GM19455 (cell line): ENCODE data around the gene ALG6.
A peak's percentile ranks its signal among the peaks of the same experiment; 100 is the strongest.

Experiments
- ATAC-seq: cut with Tn5 transposase; IDR thresholded peaks from one replicate; pipeline ENCODE4 v1.9.1; 2021; ENCODE audit not compliant: unreplicated experiment

The ALG6 gene

DNA sequence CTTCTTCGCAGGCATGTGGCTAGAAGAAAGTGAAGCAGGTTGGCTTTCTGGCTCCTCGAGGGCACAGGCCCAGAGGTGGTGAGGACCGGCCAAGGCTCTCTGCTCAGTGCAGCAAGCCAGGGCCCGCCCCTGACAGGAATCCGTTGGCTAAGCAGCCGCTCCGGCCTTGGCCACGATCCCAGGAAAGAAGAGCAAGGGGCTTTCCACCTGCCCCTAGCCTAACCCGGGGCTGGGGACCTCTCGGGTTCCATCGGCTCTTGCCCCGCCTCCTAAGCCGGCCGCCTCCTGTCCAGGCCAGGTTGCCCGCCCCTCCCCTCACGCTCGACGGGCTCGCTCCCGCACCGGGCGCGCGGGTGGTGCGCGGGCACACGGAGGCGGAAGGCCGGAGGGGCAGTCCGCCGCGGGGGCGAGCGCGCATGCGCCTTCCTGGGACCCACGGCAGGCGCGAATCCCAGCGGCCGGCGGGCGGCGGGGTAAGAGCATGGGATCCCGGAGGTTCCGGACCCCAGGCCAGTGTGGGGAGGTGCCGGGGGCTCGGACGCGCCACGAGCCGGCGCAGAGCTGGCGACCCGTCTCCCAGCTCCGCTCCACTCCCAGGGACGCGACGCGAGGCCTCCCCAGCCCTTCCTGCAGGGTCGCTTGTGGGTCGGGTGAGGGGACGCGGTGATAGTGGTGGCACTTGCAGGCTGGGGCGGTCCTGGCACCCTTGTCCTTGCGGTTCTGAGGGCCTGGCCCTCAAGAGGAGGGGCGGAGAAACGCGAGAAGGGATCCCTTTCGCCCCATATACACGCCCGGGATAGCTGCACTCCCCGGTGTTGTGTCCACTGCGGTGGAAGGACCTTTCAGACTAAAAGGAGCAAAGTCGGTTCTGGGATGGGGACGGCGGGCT is at the start of gene ALG6:
Gene ALG6 (plus strand): TSS at position 413 of the 889 bp plus-strand sequence. CDS start 3,351 bp downstream, outside the sequence.
- ATAC-seq, result peak; percentile 93

- no peak for ATAC-seq
These were observed 49.6 kb upstream of the ALG6 start for GRCh38 chr1:63317817-63318152.

- ATAC-seq, result no peak
These were observed 49.0 kb upstream of the ALG6 start for GRCh38 chr1:63318201-63318979.

DNA sequence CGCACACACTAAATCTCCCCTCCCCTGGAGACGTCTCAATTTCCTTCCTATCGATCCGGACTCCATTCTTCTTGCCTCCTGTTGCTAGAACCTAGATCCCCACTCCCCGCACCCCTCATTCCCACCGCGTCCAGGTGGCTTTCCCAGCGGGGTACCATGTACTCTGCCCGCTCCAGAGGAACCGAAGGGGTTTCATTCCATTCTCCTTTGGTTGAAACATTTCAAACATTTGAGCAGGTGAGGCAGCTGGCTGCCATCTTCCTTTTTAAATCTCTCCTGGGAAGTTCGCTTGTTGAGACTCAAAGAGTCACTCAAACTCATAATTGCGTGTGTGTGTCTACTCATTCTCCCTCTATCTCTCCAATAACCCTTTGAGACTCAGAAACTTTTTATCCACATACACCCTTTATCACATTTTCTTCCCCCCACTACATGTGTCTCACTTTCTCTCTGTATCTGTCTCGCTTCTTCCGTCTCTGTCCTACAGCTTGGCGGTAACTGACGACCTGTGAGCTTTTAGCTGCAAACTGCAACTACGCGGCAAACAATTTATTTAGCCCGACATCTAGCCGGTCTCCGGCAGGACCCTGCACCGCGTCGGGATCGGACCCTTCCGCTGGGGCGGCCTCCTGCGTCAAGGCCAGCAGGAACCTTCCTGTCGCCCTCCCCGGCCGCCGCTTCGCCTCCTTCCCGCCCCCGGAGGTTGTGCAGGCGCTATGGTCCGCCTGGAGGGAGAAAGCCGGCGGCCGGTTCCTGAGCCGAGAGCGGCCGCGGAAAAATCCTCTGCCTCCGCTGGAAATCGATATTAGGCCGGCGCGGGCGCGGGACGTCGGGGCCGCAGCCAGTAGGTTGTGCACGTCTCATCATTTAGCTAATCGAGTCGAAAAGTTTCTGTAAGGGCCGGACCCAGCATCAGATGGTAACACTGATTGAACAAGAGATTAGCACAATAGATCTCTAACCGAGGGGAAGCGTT is 48.1 kb upstream of the ALG6 start:
- ATAC-seq, result no peak

GRCh38 chr1:63320022-63320721 is 47.3 kb upstream of the ALG6 start:
- no peak for ATAC-seq

GRCh38 chr1:63321066-63321784 is 46.2 kb upstream of the ALG6 start:
- ATAC-seq, result no peak

DNA sequence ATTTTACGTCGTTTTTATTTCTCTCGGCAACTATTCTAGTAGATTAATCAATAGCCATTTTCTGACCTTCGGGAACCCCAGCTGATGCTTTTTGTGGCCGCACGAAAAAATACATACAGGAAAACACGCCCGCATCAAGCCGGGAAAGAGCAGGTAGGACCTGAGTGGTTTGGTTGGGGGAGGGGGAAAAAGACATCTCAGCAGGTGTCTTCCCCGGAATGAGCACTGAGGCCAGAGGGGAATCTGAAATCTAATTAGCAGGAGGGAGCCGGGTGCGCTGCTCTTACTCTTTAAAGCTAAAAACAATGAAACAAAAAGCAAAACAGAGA is 45.7 kb upstream of the ALG6 start:
- ATAC-seq, result no peak

DNA sequence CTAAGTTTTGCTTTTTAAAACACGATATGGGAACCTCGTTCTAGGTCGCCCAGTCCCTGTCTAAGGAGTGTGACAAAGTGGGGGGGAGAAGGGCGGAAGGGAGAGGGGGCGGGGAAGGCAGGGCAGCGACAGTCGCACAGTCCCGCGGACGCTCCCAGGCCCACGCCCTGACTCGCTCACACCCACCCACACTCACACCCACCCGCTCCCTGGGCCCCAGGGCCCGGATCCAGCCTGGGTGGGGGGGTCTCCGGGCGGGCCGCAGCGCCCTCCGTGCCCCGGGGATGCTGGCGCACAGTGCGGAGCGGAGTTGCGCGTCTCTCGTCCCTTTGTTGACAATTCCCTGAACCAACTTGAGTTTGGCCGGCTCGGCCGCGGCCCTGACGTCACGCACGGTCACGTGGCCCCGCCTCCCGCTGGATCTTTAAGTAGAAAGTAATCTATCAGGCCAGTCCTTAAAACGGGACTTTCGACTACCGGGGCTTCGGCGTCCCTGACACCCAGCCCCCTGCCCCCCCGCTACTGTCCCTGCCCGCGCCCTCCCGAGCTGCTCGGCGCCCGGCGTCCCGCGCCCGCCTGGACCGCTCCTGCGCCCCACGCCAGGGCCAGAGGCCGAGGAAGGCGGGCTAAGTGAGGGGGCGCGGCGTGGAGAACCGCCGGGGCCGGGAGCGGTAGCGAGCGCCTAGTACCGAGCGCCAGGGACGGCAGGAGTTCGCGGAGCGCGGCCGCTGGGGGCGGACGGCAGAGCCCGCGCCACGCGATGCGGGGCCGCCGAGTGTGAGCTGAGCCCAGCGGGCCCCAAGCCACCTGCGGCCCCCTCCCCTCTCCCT is 45.1 kb upstream of the ALG6 start, which contains the start of gene FOXD3:
Gene FOXD3 (plus strand): TSS at position 454 of the 830 bp plus-strand sequence. CDS start 492 bp downstream, outside the sequence.
- ATAC-seq, result peak; percentile 46

- no peak for ATAC-seq
These were observed 44.2 kb upstream of the ALG6 start for GRCh38 chr1:63322944-63323864.

GRCh38 chr1:63323865-63324778 is 43.3 kb upstream of the ALG6 start:
- ATAC-seq, result no peak

DNA sequence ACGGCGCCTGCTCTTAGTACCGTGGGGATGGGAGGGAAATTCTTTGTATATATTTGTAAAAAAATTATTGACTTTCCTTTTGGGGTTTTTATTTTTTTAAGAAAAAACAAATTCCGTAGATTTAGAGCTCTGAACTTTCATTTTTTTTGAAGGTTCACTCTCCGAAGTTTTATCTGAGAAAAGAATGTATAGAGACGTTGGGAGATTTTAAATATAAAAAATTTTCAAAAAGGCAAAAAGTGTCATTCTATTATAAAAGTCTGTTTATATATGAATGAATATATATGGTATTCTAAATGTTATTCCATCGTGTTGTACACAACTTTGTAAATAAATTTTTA is 42.7 kb upstream of the ALG6 start:
- no peak for ATAC-seq

DNA sequence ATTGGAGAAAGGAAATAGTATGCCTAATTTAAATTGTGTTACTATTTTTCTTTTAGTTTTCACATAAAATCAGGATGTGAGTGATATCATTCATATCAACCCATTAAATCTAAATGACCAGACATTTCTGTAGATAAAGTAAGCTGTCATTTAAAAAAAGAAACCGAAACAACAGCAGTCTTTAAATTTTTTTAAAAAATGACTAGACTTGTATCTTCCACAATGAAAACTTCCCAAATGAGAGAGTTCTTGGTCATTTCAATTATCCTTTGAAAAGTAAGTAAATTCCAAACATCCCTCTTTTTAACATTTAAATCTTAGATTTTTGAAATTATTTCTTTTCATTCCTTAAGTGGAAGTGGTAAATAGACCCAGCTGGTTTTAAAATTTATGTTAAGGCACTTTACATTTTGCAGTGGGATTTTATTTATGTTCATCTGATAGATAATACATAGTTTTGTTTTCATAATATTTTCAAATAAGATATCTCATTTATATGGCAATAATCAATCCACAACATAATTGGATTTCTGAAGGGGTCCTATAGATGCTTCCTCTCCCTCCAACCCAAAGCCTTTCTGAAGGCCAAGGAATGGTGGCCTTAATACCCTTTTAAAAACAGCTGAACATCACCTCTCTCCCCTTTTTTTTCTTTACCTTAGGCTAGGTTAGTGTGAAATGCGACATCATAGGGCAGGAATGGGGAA is 42.0 kb upstream of the ALG6 start:
- ATAC-seq, result no peak

GRCh38 chr1:63326106-63326472 is 41.3 kb upstream of the ALG6 start:
- no peak for ATAC-seq

GRCh38 chr1:63326473-63327380 is 40.7 kb upstream of the ALG6 start:
- no peak for ATAC-seq

DNA sequence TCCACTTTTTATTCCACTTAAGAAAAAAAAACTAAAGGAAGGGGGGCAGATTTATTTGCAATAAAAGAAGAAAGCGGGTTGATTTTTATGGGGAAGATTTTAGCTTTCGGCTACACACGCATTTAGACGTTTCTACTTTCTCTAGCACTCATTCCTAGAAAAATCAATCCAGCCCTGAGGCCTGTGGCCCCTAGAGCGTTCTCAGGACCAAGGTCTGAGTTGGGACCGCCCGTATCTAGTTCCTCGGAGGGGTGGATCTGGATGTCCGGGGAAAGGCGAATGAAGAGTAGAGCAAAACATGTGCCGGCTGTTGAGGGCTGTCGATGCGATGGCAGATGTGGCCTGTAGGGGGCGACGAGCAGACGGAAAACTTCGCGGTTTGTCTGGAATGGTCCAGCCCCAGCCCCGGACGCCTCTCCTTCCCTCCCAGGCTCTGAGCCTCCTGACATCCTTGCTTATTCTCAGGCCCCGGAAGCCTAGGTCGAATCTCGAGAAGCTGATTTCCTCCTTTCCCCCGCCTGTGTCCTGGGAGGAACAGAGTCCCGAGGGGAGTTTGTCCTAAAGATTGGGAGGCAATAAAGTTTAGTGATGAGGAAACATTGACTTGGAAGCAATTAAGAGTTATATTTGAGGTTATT is 39.9 kb upstream of the ALG6 start:
- no peak for ATAC-seq
